Stimulated activated naive B cell treated with anti-CD40 and anti-IgM and Interleukin-4, amounts not matched to agents 10 μg/mL and 1 μg/mL and 100 μg/mL, for 72 hours (primary cell): Measurements from ENCODE around the gene SPACA6.
A peak's percentile ranks its signal among the peaks of the same experiment; 100 is the strongest.
"Not testable (repeated sequence)": the region's sequence is repeated elsewhere in the genome, so short reads cannot be mapped to it uniquely, and the experiment has no call there.

Source experiments
- ATAC-seq, 2 donors: fragments of 150-1000 bp; cut with Tn5 transposase; replicated peaks; 2 replicates each; pipeline ENCODE4 v1.10.0; 2021; ENCODE audit warnings: moderate library complexity in 1 of 2
- DNase-seq: peaks from one replicate; pipeline ENCODE4 v3.0.0; 2021
- H3K27ac Mint-ChIP-seq: one replicate; pipeline ENCODE4 v1.8.0; 2022; ENCODE audit warnings: mild to moderate bottlenecking, mixed read lengths
- H3K27me3 Mint-ChIP-seq, 2 donors: one replicate each; pipeline ENCODE4 v1.8.0; 2022; ENCODE audit warnings: mixed read lengths in 2 of 2
- H3K36me3 Mint-ChIP-seq, 2 donors: one replicate each; pipeline ENCODE4 v1.8.0; 2022; ENCODE audit warnings: mixed read lengths in 2 of 2, mild to moderate bottlenecking in 1 of 2
- H3K4me1 Mint-ChIP-seq, 2 donors: one replicate each; pipeline ENCODE4 v1.8.0; 2022; ENCODE audit warnings: mixed read lengths in 2 of 2, mild to moderate bottlenecking in 1 of 2
- H3K4me3 Mint-ChIP-seq, 2 donors: one replicate each; pipeline ENCODE4 v1.8.0; 2022; ENCODE audit warnings: mild to moderate bottlenecking in 2 of 2, mixed read lengths in 2 of 2, moderate library complexity in 1 of 2
- H3K9me3 Mint-ChIP-seq, 2 donors: one replicate each; pipeline ENCODE4 v1.8.0; 2022; ENCODE audit warnings: mixed read lengths in 2 of 2, mild to moderate bottlenecking in 1 of 2

Gene SPACA6

GRCh38 chr19:51693260-51693659, at the start of gene SPACA6:
Gene SPACA6 (plus strand): TSS chr19:51693330. CDS start chr19:51693527, 197 bp downstream.
- DNase-seq (no peak), ATAC-seq (no peak)
- Mint-ChIP-seq H3K4me1 (peaks cover 17% of the 10 kb centered on the region in 2 donors), H3K9me3 (no peaks in the 10 kb centered on the region), H3K27ac (no peak within 1 kb of the TSS), H3K4me3 (no peak within 1 kb of the TSS), H3K27me3 (peaks cover 61 to 63% of the 10 kb centered on the region in 2 donors), H3K36me3 (peaks cover 0 to 4% of the 10 kb centered on the region in 2 donors)

- Mint-ChIP-seq H3K4me1 (peaks cover 40 to 45% of the 10 kb centered on the region in 2 donors), H3K36me3 (peaks cover 3 to 34% of the 10 kb centered on the region in 2 donors), H3K9me3 (no peaks in the 10 kb centered on the region), H3K27ac (peak overlapping the region; percentile 84), H3K27me3 (no peaks in the 10 kb centered on the region), H3K4me3 (peak overlapping the region; percentile 62 to 82)
- DNase-seq, result no peak
- peak; percentile 75 to 86 for ATAC-seq
Observed at GRCh38 chr19:51644636-51645271, 48.4 kb upstream of the SPACA6 start.

GRCh38 chr19:51646730-51647129, 46.4 kb upstream of the SPACA6 start, which contains the start of gene SIGLEC14:
Gene SIGLEC14 (minus strand): TSS chr19:51646825. CDS start chr19:51646759, 66 bp downstream.
- Mint-ChIP-seq H3K4me3 (peak within 1 kb of the TSS; percentile 82 to 83), H3K27ac (peak within 1 kb of the TSS; percentile 87), H3K4me1 (peaks cover 44 to 52% of the 10 kb centered on the region in 2 donors), H3K36me3 (peaks cover 0 to 19% of the 10 kb centered on the region in 2 donors)
- DNase-seq, H3K27me3 Mint-ChIP-seq, H3K9me3 Mint-ChIP-seq: not testable (repeated sequence)
- ATAC-seq, result peak; percentile 15 to 26

- DNase-seq, result no peak
- Mint-ChIP-seq H3K4me1 (peaks cover 50 to 57% of the 10 kb centered on the region in 2 donors), H3K27ac (no peak overlapping the region), H3K27me3 (no peaks in the 10 kb centered on the region), H3K9me3 (peaks cover 0 to 1% of the 10 kb centered on the region in 2 donors), H3K4me3 (peak overlapping the region in 1 of 2 donors; percentile 83), H3K36me3 (peaks cover 0 to 19% of the 10 kb centered on the region in 2 donors)
- no peak for ATAC-seq
Observed at GRCh38 chr19:51647318-51647717, 45.8 kb upstream of the SPACA6 start.

GRCh38 chr19:51651216-51651846, 41.8 kb upstream of the SPACA6 start:
- H3K4me1 Mint-ChIP-seq, result peaks cover 35 to 60% of the 10 kb centered on the region in 2 donors
- H3K27me3 Mint-ChIP-seq, result no peaks in the 10 kb centered on the region
- DNase-seq (peak; percentile 65), ATAC-seq (peak; percentile 95 to 96)
- peak overlapping the region in 1 of 2 donors; percentile 40 for H3K4me3 Mint-ChIP-seq
- peak overlapping the region; percentile 77 for H3K27ac Mint-ChIP-seq
- H3K9me3 Mint-ChIP-seq, result peaks cover 4 to 10% of the 10 kb centered on the region in 2 donors
- no peaks in the 10 kb centered on the region for H3K36me3 Mint-ChIP-seq

- Mint-ChIP-seq H3K4me1 (peaks cover 36 to 62% of the 10 kb centered on the region in 2 donors), H3K27ac (peak overlapping the region; percentile 77), H3K27me3 (no peaks in the 10 kb centered on the region), H3K9me3 (peaks cover 4 to 10% of the 10 kb centered on the region in 2 donors), H3K4me3 (no peak overlapping the region), H3K36me3 (no peaks in the 10 kb centered on the region)
- ATAC-seq (no peak), DNase-seq (no peak)
Observed at GRCh38 chr19:51652266-51652665, 40.9 kb upstream of the SPACA6 start.

GRCh38 chr19:51653162-51653561, 40.0 kb upstream of the SPACA6 start:
- H3K36me3 Mint-ChIP-seq, result no peaks in the 10 kb centered on the region

GRCh38 chr19:51654783-51655182, 38.3 kb upstream of the SPACA6 start:
- DNase-seq, result no peak
- peaks cover 4 to 10% of the 10 kb centered on the region in 2 donors for H3K9me3 Mint-ChIP-seq
- peaks cover 0 to 4% of the 10 kb centered on the region in 2 donors for H3K27me3 Mint-ChIP-seq
- no peaks in the 10 kb centered on the region for H3K36me3 Mint-ChIP-seq
- no peak for ATAC-seq
- peak overlapping the region; percentile 48 for H3K27ac Mint-ChIP-seq
- H3K4me1 Mint-ChIP-seq, result peaks cover 39 to 67% of the 10 kb centered on the region in 2 donors
- H3K4me3 Mint-ChIP-seq, result no peak overlapping the region

More at GRCh38 chr19:51653162-51653561, 40.0 kb upstream of the SPACA6 start:
- no peak overlapping the region for H3K4me3 Mint-ChIP-seq
- H3K9me3 Mint-ChIP-seq, result peaks cover 4 to 10% of the 10 kb centered on the region in 2 donors
- no peaks in the 10 kb centered on the region for H3K27me3 Mint-ChIP-seq
- DNase-seq (no peak), ATAC-seq (no peak)
- peaks cover 36 to 65% of the 10 kb centered on the region in 2 donors for H3K4me1 Mint-ChIP-seq
- H3K27ac Mint-ChIP-seq, result peak overlapping the region; percentile 47

GRCh38 chr19:51660975-51661600, 32.0 kb upstream of the SPACA6 start:
- no peak overlapping the region for H3K4me3 Mint-ChIP-seq
- H3K27me3 Mint-ChIP-seq, result peaks cover 30 to 41% of the 10 kb centered on the region in 2 donors
- H3K27ac Mint-ChIP-seq, result no peak overlapping the region
- peaks cover 12 to 18% of the 10 kb centered on the region in 2 donors for H3K4me1 Mint-ChIP-seq
- H3K9me3 Mint-ChIP-seq, result peaks cover 0 to 1% of the 10 kb centered on the region in 2 donors
- H3K36me3 Mint-ChIP-seq, result no peaks in the 10 kb centered on the region
- DNase-seq (peak; percentile 48), ATAC-seq (peak; percentile 75 to 80)

GRCh38 chr19:51663650-51664049, 29.5 kb upstream of the SPACA6 start:
- no peak for ATAC-seq
- H3K4me1 Mint-ChIP-seq, result peaks cover 4 to 5% of the 10 kb centered on the region in 2 donors
- no peak overlapping the region for H3K4me3 Mint-ChIP-seq
- no peak overlapping the region for H3K27ac Mint-ChIP-seq
- no peak for DNase-seq
- no peaks in the 10 kb centered on the region for H3K36me3 Mint-ChIP-seq
- peaks cover 0 to 1% of the 10 kb centered on the region in 2 donors for H3K9me3 Mint-ChIP-seq
- peaks cover 43 to 47% of the 10 kb centered on the region in 2 donors for H3K27me3 Mint-ChIP-seq

GRCh38 chr19:51664131-51664530, 29.0 kb upstream of the SPACA6 start:
- Mint-ChIP-seq H3K27me3 (peaks cover 43 to 46% of the 10 kb centered on the region in 2 donors), H3K9me3 (peaks cover 0 to 1% of the 10 kb centered on the region in 2 donors), H3K36me3 (no peaks in the 10 kb centered on the region)

GRCh38 chr19:51664997-51665396, 28.1 kb upstream of the SPACA6 start:
- Mint-ChIP-seq H3K9me3 (peaks cover 0 to 1% of the 10 kb centered on the region in 2 donors), H3K4me1 (peaks cover 3 to 13% of the 10 kb centered on the region in 2 donors), H3K27ac (no peak overlapping the region), H3K36me3 (no peaks in the 10 kb centered on the region), H3K27me3 (peaks cover 43 to 45% of the 10 kb centered on the region in 2 donors), H3K4me3 (no peak overlapping the region)
- DNase-seq (no peak), ATAC-seq (no peak)

More at GRCh38 chr19:51664131-51664530, 29.0 kb upstream of the SPACA6 start:
- no peak for ATAC-seq
- Mint-ChIP-seq H3K27ac (no peak overlapping the region), H3K4me1 (peaks cover 4 to 7% of the 10 kb centered on the region in 2 donors), H3K4me3 (no peak overlapping the region)
- no peak for DNase-seq

GRCh38 chr19:51668216-51668615, 24.9 kb upstream of the SPACA6 start:
- Mint-ChIP-seq H3K36me3 (no peaks in the 10 kb centered on the region), H3K27ac (no peak overlapping the region), H3K9me3 (peaks cover 0 to 1% of the 10 kb centered on the region in 2 donors), H3K4me3 (no peak overlapping the region), H3K27me3 (peaks cover 27 to 31% of the 10 kb centered on the region in 2 donors), H3K4me1 (peaks cover 0 to 13% of the 10 kb centered on the region in 2 donors)
- peak in 1 of 2 donors; percentile 73 for ATAC-seq
- no peak for DNase-seq

GRCh38 chr19:51675911-51676565, 17.1 kb upstream of the SPACA6 start:
- H3K4me3 Mint-ChIP-seq, H3K9me3 Mint-ChIP-seq, H3K27ac Mint-ChIP-seq, H3K4me1 Mint-ChIP-seq, H3K36me3 Mint-ChIP-seq, DNase-seq: not testable (repeated sequence)
- peaks cover 21 to 43% of the 10 kb centered on the region in 2 donors for H3K27me3 Mint-ChIP-seq
- ATAC-seq, result peak; percentile 38 to 46
